ENCODE data around the gene DNAH8.

GRCh38 chr6:39062014-39062740 lies 347.1 kb downstream of the DNAH8 start:
- TF ChIP-seq, protein P1, sequence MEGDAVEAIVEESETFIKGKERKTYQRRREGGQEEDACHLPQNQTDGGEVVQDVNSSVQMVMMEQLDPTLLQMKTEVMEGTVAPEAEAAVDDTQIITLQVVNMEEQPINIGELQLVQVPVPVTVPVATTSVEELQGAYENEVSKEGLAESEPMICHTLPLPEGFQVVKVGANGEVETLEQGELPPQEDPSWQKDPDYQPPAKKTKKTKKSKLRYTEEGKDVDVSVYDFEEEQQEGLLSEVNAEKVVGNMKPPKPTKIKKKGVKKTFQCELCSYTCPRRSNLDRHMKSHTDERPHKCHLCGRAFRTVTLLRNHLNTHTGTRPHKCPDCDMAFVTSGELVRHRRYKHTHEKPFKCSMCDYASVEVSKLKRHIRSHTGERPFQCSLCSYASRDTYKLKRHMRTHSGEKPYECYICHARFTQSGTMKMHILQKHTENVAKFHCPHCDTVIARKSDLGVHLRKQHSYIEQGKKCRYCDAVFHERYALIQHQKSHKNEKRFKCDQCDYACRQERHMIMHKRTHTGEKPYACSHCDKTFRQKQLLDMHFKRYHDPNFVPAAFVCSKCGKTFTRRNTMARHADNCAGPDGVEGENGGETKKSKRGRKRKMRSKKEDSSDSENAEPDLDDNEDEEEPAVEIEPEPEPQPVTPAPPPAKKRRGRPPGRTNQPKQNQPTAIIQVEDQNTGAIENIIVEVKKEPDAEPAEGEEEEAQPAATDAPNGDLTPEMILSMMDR (IDR thresholded peaks at IDR 0.05), result no peak
- TF ChIP-seq POLR2A (IDR thresholded peaks at IDR 0.05), result no peak
- no peak for TF ChIP-seq EP300 (IDR thresholded peaks at IDR 0.05)

All from tibial nerve (tissue), 4 donors.